Measurements from ENCODE around the gene DIP2C. TPM values are rescaled to one million over a fixed set of nuclear protein-coding genes. Genes with fewer than 3 reads are reported as not detected.

Gene DIP2C
- total RNA-seq, 3 donors from 2014 or later, result 17.1 to 48.2 (median 20.3) TPM

- DNase-seq (ENCODE audit: low spot score in 2 of 2), result no peak
- Histone ChIP-seq H3K36me3 (no peaks in the 10 kb centered on the region), H3K9me3 (no peaks in the 10 kb centered on the region), H3K4me1 (no peaks in the 10 kb centered on the region), H3K4me3 (peak overlapping the region in 1 of 3 donors; percentile 42), H3K27me3 (no peaks in the 10 kb centered on the region), H3K27ac (peak overlapping the region in 1 of 2 donors; percentile 44)
- intact Hi-C loops (cut with DNase I; ENCODE audit: low total_unique reads), result no loop called here
- TF ChIP-seq POLR2AphosphoS5 (IDR thresholded peaks at IDR 0.05), result peak in 1 of 3 donors; percentile 41
- no peak for TF ChIP-seq CTCF (IDR thresholded peaks at IDR 0.05)
- TF ChIP-seq POLR2A (IDR thresholded peaks at IDR 0.05), result no peak
Measured at GRCh38 chr10:490891-491571, 198.4 kb downstream of the DIP2C start.

DNA sequence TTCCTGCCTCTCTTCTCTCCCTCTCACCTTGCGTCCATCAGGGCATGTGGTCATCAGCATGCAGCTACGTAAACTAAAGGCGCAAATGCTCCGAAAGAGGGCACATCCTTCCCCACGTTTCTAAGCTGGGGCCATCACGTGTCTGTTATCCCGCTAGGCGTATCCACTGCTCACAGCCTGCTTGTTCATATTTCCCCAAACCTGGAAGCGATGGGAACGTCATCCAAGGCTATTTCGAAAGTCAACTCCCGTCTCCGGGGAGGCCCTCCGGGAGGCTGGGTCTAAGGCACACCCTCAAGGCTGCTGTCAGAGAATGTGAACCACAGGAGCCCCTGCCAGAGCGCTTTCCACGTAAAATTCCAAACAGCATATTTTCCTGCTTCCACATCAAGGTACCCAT is 199.2 kb downstream of the DIP2C start:
- DNase-seq (ENCODE audit: low spot score in 2 of 2), result no peak
- Histone ChIP-seq H3K27me3 (no peaks in the 10 kb centered on the region), H3K4me1 (no peaks in the 10 kb centered on the region), H3K4me3 (no peak overlapping the region), H3K36me3 (no peaks in the 10 kb centered on the region), H3K27ac (no peak overlapping the region), H3K9me3 (no peaks in the 10 kb centered on the region)
- TF ChIP-seq POLR2A (IDR thresholded peaks at IDR 0.05), result no peak
- no peak for TF ChIP-seq POLR2AphosphoS5 (IDR thresholded peaks at IDR 0.05)
- no peak for TF ChIP-seq CTCF (IDR thresholded peaks at IDR 0.05)
- intact Hi-C loops (cut with DNase I; ENCODE audit: low total_unique reads), result no loop called here

DNA sequence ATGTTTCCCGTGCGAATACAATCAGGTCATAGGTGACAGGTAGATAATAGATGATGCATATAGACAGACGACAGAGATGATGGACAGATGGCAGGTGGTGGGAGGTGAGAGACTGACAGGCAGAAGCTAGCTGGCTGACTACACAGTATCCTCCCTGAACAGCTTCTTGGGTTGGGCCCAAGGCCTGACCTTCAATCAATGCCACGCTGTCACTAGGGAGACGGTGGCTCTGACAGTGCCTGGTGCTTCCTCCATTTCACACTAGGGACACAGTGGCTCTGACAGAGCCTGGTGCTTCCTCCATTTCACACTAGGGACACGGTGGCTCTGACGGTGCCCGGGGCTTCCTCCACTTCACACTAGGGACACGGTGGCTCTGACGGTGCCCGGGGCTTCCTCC is 200.1 kb downstream of the DIP2C start:
- H3K4me3 ChIP-seq, result no peak overlapping the region
- no peaks in the 10 kb centered on the region for H3K27me3 ChIP-seq
- no peak overlapping the region for H3K27ac ChIP-seq
- intact Hi-C loops (cut with DNase I; ENCODE audit: low total_unique reads), result no loop called here
- no peak for DNase-seq (ENCODE audit: low spot score in 2 of 2)
- TF ChIP-seq CTCF (IDR thresholded peaks at IDR 0.05), result no peak
- no peak for TF ChIP-seq POLR2A (IDR thresholded peaks at IDR 0.05)
- H3K9me3 ChIP-seq, result no peaks in the 10 kb centered on the region
- no peaks in the 10 kb centered on the region for H3K4me1 ChIP-seq
- no peaks in the 10 kb centered on the region for H3K36me3 ChIP-seq

DNA sequence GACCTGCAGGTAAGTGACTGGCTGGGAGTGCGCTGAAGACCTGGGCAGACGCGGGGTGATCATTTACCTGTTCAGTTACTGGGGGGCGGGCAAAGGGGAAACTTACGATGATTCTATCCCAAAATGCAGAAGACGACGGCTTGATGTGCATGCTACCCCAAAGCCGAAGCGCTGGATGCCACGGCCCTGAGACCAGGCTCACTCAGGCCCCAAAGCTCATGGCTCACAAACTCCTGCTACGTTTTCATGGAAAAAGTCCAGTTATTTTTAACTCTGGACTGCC is 200.6 kb downstream of the DIP2C start:
- H3K4me3 ChIP-seq, result no peak overlapping the region
- no peak for DNase-seq (ENCODE audit: low spot score in 2 of 2)
- no peak for TF ChIP-seq POLR2AphosphoS5 (IDR thresholded peaks at IDR 0.05)
- TF ChIP-seq POLR2A (IDR thresholded peaks at IDR 0.05), result no peak
- TF ChIP-seq CTCF (IDR thresholded peaks at IDR 0.05), result no peak
- H3K27me3 ChIP-seq, result no peaks in the 10 kb centered on the region
- no peaks in the 10 kb centered on the region for H3K9me3 ChIP-seq
- intact Hi-C loops (cut with DNase I; ENCODE audit: low total_unique reads), result no loop called here
- H3K4me1 ChIP-seq, result no peaks in the 10 kb centered on the region
- H3K27ac ChIP-seq, result no peak overlapping the region
- H3K36me3 ChIP-seq, result no peaks in the 10 kb centered on the region

DNA sequence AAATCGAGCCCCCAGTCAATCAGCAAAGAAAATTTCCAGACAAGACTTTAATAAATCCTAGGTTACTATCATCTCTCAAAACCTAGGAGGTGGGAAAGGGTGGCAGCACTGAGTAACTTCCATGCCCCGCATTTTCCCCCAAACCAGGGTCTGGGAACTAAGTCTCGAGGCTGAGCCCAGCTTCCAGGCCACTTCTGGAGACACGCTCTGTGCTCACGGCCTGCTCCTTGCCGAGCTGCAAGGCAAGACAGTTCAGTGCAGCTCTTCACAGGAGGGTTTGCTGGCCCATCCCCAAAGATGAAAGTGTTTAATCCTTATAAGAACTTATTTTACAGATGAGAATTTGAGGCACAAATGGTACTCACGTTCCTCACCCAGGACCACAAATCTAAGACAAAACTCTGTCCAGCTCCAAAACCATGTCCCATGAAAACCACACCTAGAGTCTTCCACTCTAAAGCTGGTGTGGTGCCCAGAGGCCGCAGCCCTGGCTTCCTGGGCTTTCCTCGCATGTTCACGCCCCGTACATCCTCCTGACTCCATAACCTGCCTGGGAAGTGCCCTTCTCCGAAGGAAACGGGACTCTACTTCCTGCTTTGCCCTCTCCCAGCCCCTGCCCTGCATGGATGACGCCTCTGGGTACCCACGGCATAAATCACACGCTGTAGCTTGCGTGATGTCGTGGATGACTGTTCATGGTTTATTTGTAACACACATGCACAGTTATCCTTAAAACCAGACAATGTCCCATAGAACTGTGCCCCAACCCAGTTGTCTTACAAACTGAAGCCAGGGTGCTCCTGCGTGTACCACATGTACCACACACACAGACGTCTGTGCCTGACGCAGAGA is 201.2 kb downstream of the DIP2C start:
- H3K27ac ChIP-seq, result no peak overlapping the region
- H3K4me3 ChIP-seq, result no peak overlapping the region
- no peaks in the 10 kb centered on the region for H3K9me3 ChIP-seq
- no peaks in the 10 kb centered on the region for H3K36me3 ChIP-seq
- DNase-seq (ENCODE audit: low spot score in 2 of 2), result peak in 1 of 2 donors; percentile 9
- intact Hi-C loops (cut with DNase I; ENCODE audit: low total_unique reads), result no loop called here
- H3K4me1 ChIP-seq, result no peaks in the 10 kb centered on the region
- H3K27me3 ChIP-seq, result no peaks in the 10 kb centered on the region
- no peak for TF ChIP-seq POLR2AphosphoS5 (IDR thresholded peaks at IDR 0.05)
- no peak for TF ChIP-seq CTCF (IDR thresholded peaks at IDR 0.05)
- no peak for TF ChIP-seq POLR2A (IDR thresholded peaks at IDR 0.05)
